ENCODE data around the gene TEX13B. TPM values are rescaled to one million over a fixed set of nuclear protein-coding genes. Genes with fewer than 3 reads are reported as not detected.

TEX13B gene
- total RNA-seq, 4 donors from 2014 or later: not detected

DNA sequence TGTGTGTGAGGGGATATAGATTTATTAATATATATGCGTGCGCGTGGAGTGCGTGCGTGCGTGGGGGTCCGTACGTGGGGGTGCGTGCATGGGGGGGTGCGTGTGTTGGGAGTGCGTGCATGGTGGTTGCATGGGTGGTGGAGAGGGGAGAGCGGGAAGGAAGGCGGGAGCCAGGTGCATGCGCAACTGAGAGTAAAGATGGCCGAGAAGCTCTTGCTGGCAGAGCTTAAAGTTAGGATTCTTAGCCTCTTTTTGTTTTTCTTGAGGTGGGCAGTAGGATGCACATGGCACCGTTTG lies 45.8 kb downstream of the TEX13B start:
- WGBS: 60% methylated on average over 16 of the region's 16 CpGs
- DNase-seq (ENCODE audit: low spot score in 2 of 2): no peak

DNA sequence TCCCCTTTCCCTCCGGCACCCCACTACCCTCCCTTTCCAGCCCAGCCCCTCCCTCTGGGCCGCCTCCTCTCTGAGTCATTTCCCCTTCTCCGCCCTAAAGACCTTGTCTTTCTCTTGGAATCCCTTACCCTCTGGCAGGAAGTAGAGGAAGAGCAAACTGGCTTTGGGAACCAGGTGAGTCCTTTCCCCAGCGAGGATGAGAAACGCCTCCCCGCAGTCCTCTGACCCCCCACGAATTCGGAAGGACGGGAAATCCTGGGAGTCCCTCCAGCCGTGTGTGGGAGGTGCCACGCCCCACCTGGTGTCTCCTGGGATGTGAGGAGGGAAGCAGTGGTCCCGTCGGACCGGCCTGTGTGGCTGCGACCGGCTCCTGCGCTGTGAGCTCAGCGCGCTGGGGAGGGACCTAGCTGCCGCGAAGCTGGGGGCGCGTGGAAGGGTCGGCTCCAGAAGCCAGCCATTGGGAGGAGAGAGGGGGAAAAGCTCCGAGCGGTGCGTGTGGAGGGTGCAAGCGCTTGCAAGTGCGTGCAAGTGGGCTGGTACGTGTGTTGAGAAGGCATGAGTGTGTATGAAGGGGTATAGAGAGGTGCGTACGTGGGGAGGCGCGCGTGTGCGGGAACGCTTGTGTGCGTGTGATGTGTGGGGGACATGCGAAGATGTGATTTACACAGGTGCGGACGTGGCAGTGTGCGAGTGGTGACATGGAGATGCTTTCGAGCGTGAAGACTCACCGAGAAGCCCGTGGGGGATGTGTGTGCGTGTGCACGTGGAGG lies 46.3 kb downstream of the TEX13B start:
- H3K4me1 ChIP-seq: no peaks in the 10 kb centered on the region
- H3K4me3 ChIP-seq: peak overlapping the region; percentile 34
- no peaks in the 10 kb centered on the region for H3K9me3 ChIP-seq
- H3K36me3 ChIP-seq: no peaks in the 10 kb centered on the region
- no peaks in the 10 kb centered on the region for H3K27me3 ChIP-seq
- TF ChIP-seq CTCF (IDR thresholded peaks at IDR 0.05): no peak
- TF ChIP-seq POLR2AphosphoS5 (IDR thresholded peaks at IDR 0.05): no peak
- no peak for TF ChIP-seq POLR2A (IDR thresholded peaks at IDR 0.05)
- no peak for TF ChIP-seq EP300 (IDR thresholded peaks at IDR 0.05)
- no peak overlapping the region for H3K27ac ChIP-seq
- no peak for DNase-seq (ENCODE audit: low spot score in 2 of 2)
- 39% methylated on average over 46 of the region's 48 CpGs for WGBS

More for the DNA sequence above, 45.8 kb downstream of the TEX13B start:
- H3K36me3 ChIP-seq: no peaks in the 10 kb centered on the region
- TF ChIP-seq EP300 (IDR thresholded peaks at IDR 0.05) (no peak), CTCF (IDR thresholded peaks at IDR 0.05) (no peak), POLR2AphosphoS5 (IDR thresholded peaks at IDR 0.05) (no peak), POLR2A (IDR thresholded peaks at IDR 0.05) (no peak)
- H3K9me3 ChIP-seq: no peaks in the 10 kb centered on the region
- no peaks in the 10 kb centered on the region for H3K4me1 ChIP-seq
- no peak overlapping the region for H3K27ac ChIP-seq
- H3K27me3 ChIP-seq: no peaks in the 10 kb centered on the region
- H3K4me3 ChIP-seq: peak overlapping the region; percentile 34

GRCh38 chrX:107935200-107935599 lies 47.0 kb downstream of the TEX13B start:
- Histone ChIP-seq H3K4me3 (peak overlapping the region; percentile 34), H3K9me3 (no peaks in the 10 kb centered on the region), H3K36me3 (no peaks in the 10 kb centered on the region), H3K4me1 (no peaks in the 10 kb centered on the region), H3K27ac (no peak overlapping the region), H3K27me3 (no peaks in the 10 kb centered on the region)
- DNase-seq (ENCODE audit: low spot score in 2 of 2): no peak
- TF ChIP-seq EP300 (IDR thresholded peaks at IDR 0.05): no peak
- no peak for TF ChIP-seq CTCF (IDR thresholded peaks at IDR 0.05)
- TF ChIP-seq POLR2AphosphoS5 (IDR thresholded peaks at IDR 0.05): no peak
- no peak for TF ChIP-seq POLR2A (IDR thresholded peaks at IDR 0.05)
- WGBS: 32% methylated on average over 7 of the region's 7 CpGs

DNA sequence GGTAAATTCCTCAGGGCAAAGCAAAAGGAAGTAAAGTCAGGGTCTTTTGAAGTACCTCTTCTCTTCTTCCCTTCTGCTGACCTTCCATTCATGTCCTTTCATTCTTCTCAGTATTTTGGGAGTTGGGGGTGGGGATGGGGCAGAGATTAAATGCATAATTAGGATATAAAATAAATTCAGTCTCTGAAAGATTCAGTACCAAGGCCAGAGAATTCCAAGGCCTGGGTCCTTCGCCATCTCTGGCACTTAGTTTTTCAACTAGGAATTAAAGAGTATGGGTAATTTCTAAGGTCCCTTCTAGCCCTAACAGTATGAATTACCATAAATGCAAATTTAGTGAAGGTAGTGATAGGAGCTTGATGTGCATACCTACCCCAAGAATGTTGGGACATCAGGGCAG lies 47.9 kb downstream of the TEX13B start:
- TF ChIP-seq EP300 (IDR thresholded peaks at IDR 0.05): no peak
- TF ChIP-seq CTCF (IDR thresholded peaks at IDR 0.05): no peak
- Histone ChIP-seq H3K9me3 (no peaks in the 10 kb centered on the region), H3K4me1 (no peaks in the 10 kb centered on the region), H3K27ac (no peak overlapping the region), H3K27me3 (no peaks in the 10 kb centered on the region), H3K36me3 (no peaks in the 10 kb centered on the region), H3K4me3 (no peak overlapping the region)
- no peak for DNase-seq (ENCODE audit: low spot score in 2 of 2)
- 94% methylated on average over 1 of the region's 1 CpG for WGBS

Other genes starting within 250 kb of the TEX13B start
- 1,000 to 10,000 TPM in 1 of 4 donors, 100 to 1,000 TPM in 3; 487 to 1,035 (median 681) TPM for gene TSC22D3, start 206.6 kb downstream of the TEX13B start, total RNA-seq
- gene NCBP2L, start 204.6 kb downstream of the TEX13B start, total RNA-seq: not detected
- 10 to 100 TPM; 31.8 to 50.9 (median 36.1) TPM for gene MID2, start 156.5 kb downstream of the TEX13B start, total RNA-seq
- under 1 TPM in 2 of 4 donors, not detected in 2; 0.34 to 0.55 TPM for gene VSIG1, start 62.7 kb upstream of the TEX13B start, total RNA-seq
- 10 to 100 TPM; 28.6 to 42.0 (median 38.0) TPM for gene PSMD10, start 109.2 kb upstream of the TEX13B start, total RNA-seq
- gene ATG4A, start 109.4 kb upstream of the TEX13B start, total RNA-seq: 10 to 100 TPM in 3 of 4 donors, 1 to 10 TPM in 1; 9.6 to 14.1 (median 12.7) TPM

All from suprapubic skin (tissue), 4 donors.